IPS DF 6.9 (cell line): Measurements from ENCODE around the gene MROH2A.

ENCODE experiments used
- DNase-seq: peaks from one replicate; pipeline ENCODE4 v3.0.0-alpha.2; 2013; ENCODE audit warnings: low read depth, low spot score
- H3K27ac ChIP-seq: one replicate; pipeline ENCODE4 v1.5.1; 2013; ENCODE audit warnings: low read length, control low read depth
- H3K27me3 ChIP-seq: 2 replicates; pipeline ENCODE4 v1.6.1; 2013; ENCODE audit warnings: mild to moderate bottlenecking, low read length; ENCODE audit not compliant: control insufficient read depth, insufficient read depth
- H3K36me3 ChIP-seq: 2 replicates; pipeline ENCODE4 v1.6.1; 2013; ENCODE audit warnings: low read length; ENCODE audit not compliant: control insufficient read depth, insufficient read depth
- H3K4me1 ChIP-seq: 2 replicates; pipeline ENCODE4 v1.6.1; 2013; ENCODE audit warnings: low read length; ENCODE audit not compliant: control insufficient read depth, insufficient read depth
- H3K4me3 ChIP-seq: 2 replicates; pipeline ENCODE4 v1.5.1; 2013; ENCODE audit warnings: mild to moderate bottlenecking, low read length
- H3K9me3 ChIP-seq: 2 replicates; pipeline ENCODE4 v1.6.1; 2013; ENCODE audit warnings: low read length, inconsistent platforms; ENCODE audit not compliant: control insufficient read depth, insufficient read depth
- WGBS: extraction: QIAGEN DNeasy Blood & Tissue Kit; methylation state at CpG from one replicate; pipeline ENCODE4 v1.1.7; 2013; ENCODE audit warnings: mixed read lengths, missing lambda C conversion rate; ENCODE audit not compliant: insufficient read length, insufficient coverage; 5-methylcytosine and 5-hydroxymethylcytosine counted together

Gene MROH2A

DNA sequence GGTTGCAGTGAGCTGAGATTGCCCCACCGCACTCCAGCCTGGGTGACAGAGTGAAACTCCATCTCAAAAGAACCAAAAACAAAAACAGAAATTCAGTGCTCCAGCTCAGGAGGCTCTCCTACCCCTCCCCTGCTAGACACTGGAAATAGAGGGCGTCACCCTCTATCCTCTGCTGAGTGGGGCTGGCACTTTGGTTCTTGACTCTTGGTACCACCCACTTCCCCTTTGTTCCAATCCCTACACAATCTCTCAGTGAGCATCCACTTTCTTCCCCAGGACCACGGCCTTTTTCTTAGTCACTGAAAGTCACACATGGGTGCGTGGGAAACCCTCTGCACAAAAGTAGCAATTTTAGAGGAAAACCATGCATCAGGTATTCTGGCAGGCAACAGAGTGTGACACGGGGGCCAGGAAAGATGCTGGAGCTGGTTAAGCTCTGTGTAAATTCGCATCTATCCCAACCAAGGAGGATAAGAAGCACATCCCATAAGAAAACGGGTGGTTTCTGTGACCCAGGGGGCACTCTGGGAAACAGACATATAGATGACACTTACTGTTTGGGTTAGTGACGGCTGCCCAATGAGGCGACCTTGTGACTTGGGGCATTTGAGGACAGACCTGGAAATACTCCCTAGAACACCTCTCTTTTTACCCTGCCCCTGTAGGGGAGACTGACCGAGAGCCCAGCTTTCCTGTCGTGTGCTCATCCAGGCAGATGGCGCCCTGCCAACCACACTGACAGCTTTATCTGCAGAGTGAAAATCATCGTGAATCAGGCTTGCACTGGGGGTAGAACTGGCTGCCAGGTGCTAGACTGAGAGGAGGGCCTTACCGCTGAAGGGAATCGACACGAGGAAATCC lies 68.5 kb downstream of the MROH2A start:
- DNase-seq, result no peak
- peaks cover 66% of the 10 kb centered on the region for H3K36me3 ChIP-seq
- no peak overlapping the region for H3K4me3 ChIP-seq
- WGBS, result no CpG with 5 or more reads among the region's 16 CpGs
- no peaks in the 10 kb centered on the region for H3K4me1 ChIP-seq
- H3K27ac ChIP-seq, result no peak overlapping the region
- no peaks in the 10 kb centered on the region for H3K27me3 ChIP-seq
- no peaks in the 10 kb centered on the region for H3K9me3 ChIP-seq

DNA sequence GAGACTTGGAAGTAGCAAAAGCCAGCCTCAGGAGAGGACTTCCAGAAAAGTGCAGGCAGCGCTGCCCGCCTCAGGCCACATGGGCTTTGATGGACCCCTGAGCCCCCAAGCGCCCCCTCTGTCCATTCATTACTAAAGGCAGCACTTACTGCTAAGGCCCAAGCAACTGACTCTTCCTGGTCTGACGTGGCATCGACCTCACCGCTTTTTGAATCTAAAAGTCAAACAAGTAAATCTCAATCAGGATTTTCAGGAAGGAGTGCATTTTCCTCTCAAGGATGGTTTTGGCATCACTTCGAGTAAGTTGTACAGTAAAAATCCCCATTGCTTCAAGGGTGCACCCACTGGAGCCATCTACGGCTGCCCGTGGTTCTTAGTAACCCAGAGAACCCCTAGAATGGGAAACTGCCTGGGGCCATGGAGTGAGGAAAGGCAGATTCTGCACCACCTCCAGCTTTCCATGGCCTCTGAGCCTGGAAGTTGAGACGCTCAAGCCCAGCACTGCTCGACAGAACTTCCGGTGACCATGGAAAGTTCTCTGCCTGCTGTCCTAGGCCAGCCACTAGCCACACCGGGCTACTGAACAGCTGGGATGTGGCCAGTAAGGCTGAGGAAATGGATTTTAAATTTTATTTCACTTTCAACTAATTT lies 69.2 kb downstream of the MROH2A start:
- H3K27me3 ChIP-seq, result no peaks in the 10 kb centered on the region
- H3K9me3 ChIP-seq, result no peaks in the 10 kb centered on the region
- no peak overlapping the region for H3K4me3 ChIP-seq
- no peak for DNase-seq
- peaks cover 67% of the 10 kb centered on the region for H3K36me3 ChIP-seq
- no CpG with 5 or more reads among the region's 13 CpGs for WGBS
- no peak overlapping the region for H3K27ac ChIP-seq
- H3K4me1 ChIP-seq, result no peaks in the 10 kb centered on the region

DNA sequence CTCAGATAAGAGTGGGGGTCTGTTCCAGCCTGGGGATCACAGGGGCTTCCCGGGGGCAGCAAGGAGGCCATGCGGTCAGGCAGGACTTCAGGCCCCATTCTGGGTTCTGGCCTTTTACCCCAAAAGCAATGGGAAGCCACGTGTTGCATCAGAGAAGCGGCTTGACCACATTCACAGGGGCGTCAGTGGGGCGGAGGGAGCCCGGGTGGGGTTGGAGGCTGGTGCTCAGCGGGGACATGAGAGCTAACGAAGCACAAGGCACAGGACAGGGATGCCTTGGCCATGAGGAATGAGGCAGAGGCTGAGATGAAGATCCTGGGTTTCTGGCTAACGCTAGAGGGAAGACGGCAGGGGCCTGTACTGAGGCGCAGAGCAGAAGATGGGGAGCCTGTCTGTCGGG lies 70.1 kb downstream of the MROH2A start:
- Histone ChIP-seq H3K27me3 (no peaks in the 10 kb centered on the region), H3K36me3 (peaks cover 61% of the 10 kb centered on the region), H3K27ac (no peak overlapping the region), H3K4me1 (no peaks in the 10 kb centered on the region), H3K4me3 (no peak overlapping the region), H3K9me3 (no peaks in the 10 kb centered on the region)
- DNase-seq, result no peak
- no CpG with 5 or more reads among the region's 13 CpGs for WGBS

DNA sequence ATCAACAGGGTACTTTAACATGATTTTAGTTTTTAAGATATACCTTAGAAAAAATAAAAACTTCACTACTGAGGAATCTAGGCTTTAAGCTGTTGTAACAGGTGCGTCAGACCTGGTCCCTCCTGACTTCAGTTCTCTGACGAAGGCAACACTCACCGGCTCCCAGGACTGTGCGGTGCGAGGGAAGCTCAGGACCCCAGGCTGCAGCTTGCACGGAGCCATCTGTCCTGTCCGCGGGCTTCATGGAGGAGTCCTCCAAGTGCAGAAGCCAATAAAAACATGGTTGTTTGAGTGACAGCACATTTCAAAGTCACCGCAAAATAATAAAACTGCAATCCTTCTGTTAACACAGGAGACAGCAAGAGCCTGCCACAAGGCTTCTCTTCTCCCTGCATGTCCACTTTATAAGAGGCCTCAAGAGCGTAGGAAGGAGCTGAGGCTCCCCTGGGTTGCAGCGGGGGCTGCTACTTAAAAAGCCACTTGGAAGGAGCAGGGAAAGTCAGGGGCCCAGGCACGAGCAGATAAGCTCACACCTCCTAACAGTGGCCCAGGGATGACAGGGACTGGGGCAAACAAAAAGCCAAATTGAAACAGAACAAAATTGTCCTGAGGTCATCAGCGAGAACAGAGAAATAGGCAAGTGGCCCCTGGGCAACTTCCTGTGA lies 71.6 kb downstream of the MROH2A start:
- Histone ChIP-seq H3K9me3 (no peaks in the 10 kb centered on the region), H3K36me3 (peaks cover 47% of the 10 kb centered on the region), H3K4me1 (no peaks in the 10 kb centered on the region), H3K27ac (no peak overlapping the region), H3K4me3 (no peak overlapping the region), H3K27me3 (no peaks in the 10 kb centered on the region)
- WGBS, result no CpG with 5 or more reads among the region's 13 CpGs
- no peak for DNase-seq

DNA sequence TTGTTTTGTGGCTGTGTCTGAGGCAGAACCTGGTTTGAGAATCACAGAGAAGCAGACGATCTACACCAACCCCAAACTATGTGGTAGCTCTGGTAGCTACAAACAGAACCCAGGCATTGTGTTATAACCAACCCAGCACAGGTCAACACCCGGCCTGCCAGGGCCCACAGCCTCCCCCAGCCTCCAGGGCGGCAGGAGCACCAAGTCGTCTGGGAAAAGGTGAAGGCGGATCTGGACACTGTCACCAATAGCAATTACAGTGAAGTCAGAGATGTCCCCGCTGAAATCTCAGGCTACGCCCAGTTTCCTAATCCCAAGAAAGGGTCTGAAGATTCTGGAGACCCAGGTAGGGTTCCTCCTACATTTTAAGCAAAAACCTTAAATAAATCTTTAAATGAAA lies 72.6 kb downstream of the MROH2A start:
- WGBS, result no CpG with 5 or more reads among the region's 7 CpGs
- Histone ChIP-seq H3K27me3 (no peaks in the 10 kb centered on the region), H3K4me3 (no peak overlapping the region), H3K36me3 (peaks cover 45% of the 10 kb centered on the region), H3K4me1 (0 out of 2 replicates have a peak, but pooled peaks cover 2% of the 10 kb centered on the region), H3K27ac (no peak overlapping the region), H3K9me3 (no peaks in the 10 kb centered on the region)
- DNase-seq, result no peak

DNA sequence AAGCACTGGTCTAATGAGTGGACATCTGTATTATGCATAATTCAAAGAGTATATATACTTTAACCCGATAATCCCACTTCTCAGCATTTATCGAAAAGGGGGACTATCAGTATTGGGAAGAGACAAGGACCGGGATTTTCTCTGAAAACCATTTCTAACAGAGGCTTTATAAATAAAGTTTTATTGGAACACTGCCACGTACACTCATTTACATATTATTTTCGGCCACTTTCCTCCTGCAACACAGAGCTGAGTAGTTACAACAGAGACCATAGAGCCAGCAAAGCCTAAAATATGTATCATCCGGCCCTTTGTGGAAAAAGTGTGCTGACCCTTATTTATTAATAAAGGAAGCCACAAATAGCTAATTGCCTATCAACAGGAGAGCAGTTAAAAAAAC lies 73.0 kb downstream of the MROH2A start:
- no peaks in the 10 kb centered on the region for H3K9me3 ChIP-seq
- no peaks in the 10 kb centered on the region for H3K27me3 ChIP-seq
- no peak overlapping the region for H3K4me3 ChIP-seq
- peaks cover 45% of the 10 kb centered on the region for H3K36me3 ChIP-seq
- DNase-seq, result no peak
- 0 out of 2 replicates have a peak, but pooled peaks cover 2% of the 10 kb centered on the region for H3K4me1 ChIP-seq
- no CpG with 5 or more reads among the region's 6 CpGs for WGBS
- H3K27ac ChIP-seq, result no peak overlapping the region

DNA sequence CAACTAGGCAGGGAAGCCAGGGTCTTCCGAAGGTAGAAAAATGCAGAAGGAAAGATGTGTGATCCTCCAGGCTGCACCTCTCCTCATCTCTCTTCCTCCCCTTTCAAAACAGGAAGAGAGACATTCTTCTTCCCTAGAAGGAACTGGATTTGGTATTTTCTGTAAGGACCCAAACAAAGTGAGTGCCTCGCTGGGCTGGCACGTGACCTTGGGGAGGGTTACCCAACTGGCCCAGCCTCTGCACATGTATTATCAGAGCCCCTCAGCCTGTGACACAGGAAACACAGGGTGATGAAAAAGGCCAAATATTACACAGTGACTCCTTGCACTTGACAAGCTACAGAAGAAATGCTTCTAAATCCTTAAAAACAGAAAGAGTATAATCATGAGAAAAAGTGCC lies 73.9 kb downstream of the MROH2A start:
- WGBS, result no CpG with 5 or more reads among the region's 3 CpGs
- no peak overlapping the region for H3K4me3 ChIP-seq
- H3K4me1 ChIP-seq, result 0 out of 2 replicates have a peak, but pooled peaks cover 2% of the 10 kb centered on the region
- no peak for DNase-seq
- no peaks in the 10 kb centered on the region for H3K9me3 ChIP-seq
- H3K27ac ChIP-seq, result no peak overlapping the region
- H3K27me3 ChIP-seq, result no peaks in the 10 kb centered on the region
- H3K36me3 ChIP-seq, result peaks cover 39% of the 10 kb centered on the region

DNA sequence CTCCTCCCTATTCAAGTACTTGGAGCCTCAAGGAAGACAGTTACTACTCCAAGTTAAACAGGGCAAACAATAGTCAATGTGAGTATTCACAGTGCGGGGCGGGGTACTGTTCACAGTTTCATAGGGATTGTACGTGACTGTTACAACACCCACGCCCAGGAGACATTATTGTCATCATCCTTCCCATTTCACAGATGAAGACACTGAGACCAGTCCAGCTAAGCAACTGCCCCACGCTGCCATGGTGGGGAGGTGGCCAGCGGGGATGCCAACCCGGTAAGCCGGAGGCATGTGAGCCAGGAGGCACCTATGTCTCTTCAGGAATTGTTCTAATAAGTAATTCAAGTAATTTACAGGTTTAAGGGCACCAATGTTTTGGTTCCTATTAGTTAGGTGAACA lies 75.2 kb downstream of the MROH2A start:
- H3K36me3 ChIP-seq, result peaks cover 30% of the 10 kb centered on the region
- no CpG with 5 or more reads among the region's 8 CpGs for WGBS
- H3K27ac ChIP-seq, result no peak overlapping the region
- no peaks in the 10 kb centered on the region for H3K27me3 ChIP-seq
- no peak for DNase-seq
- no peaks in the 10 kb centered on the region for H3K9me3 ChIP-seq
- H3K4me3 ChIP-seq, result peak overlapping the region; percentile 85
- 0 out of 2 replicates have a peak, but pooled peaks cover 2% of the 10 kb centered on the region for H3K4me1 ChIP-seq

DNA sequence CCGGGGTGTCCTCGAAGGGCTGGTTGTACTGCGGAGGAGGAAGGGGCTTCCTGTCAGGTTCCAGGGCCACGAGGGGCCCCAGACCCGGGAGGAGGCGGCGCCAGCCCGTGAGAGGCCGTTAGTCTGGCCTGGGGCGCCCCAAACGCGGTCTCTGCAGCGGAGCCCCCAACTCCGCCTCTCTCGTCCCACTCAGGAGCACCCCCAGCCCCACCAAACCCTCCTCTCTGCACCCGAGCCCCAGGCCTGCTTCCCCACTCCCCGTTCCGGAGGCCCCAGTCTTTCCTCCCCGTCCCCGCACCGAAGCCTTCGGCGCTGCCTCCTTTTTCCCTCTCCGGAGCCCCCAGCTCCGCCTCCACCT lies 75.7 kb downstream of the MROH2A start:
- no peak for DNase-seq
- Histone ChIP-seq H3K9me3 (no peaks in the 10 kb centered on the region), H3K4me1 (0 out of 2 replicates have a peak, but pooled peaks cover 2% of the 10 kb centered on the region), H3K27ac (no peak overlapping the region), H3K27me3 (no peaks in the 10 kb centered on the region), H3K36me3 (peaks cover 25% of the 10 kb centered on the region), H3K4me3 (peak overlapping the region; percentile 85)
- no CpG with 5 or more reads among the region's 25 CpGs for WGBS

DNA sequence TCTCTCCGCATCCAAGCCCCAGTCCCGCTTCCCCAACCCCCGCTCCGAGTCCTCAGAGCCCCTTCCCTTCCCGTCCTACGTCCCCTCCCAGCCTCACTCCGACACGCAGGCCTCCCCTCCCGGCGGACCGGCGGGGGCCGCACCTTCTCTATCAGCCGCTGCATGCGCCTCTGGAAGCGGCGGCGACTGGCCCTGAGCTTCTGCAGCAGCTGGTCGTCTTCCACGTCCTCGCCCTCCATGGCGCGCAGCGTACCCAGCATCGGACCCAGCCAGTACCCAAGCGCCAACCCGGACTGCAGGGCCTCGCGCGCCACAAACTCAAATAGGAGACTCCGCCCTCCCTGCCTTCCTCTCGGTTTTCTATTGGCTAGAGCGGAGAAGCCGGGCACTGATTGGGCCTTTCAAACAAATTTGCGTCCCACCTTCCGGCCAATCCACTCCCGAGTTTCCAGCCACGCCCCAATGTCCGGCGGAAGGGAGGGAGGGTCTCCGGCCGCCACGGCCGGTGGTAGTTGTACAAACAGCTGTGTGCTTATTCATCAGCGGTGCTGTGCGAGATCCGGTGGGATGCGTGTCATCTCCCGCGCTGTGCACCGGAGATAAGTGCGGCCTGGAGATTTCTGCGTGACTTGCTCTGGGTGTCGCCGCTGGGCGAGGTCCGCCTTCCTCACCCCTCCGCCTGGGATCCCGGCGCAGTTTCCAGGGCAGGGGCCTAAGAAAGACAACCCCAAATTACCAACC lies 76.3 kb downstream of the MROH2A start, which contains the start of gene HJURP:
TSS of gene HJURP (minus strand) at position 295 of the 741 bp plus-strand sequence. CDS start at position 260, 35 bp downstream.
- H3K27ac ChIP-seq, result no peak within 1 kb of the TSS
- H3K9me3 ChIP-seq, result no peaks in the 10 kb centered on the region
- DNase-seq, result peak; percentile 90
- H3K4me1 ChIP-seq, result 0 out of 2 replicates have a peak, but pooled peaks cover 2% of the 10 kb centered on the region
- peak within 1 kb of the TSS; percentile 85 for H3K4me3 ChIP-seq
- WGBS, result no CpG with 5 or more reads among the region's 60 CpGs
- H3K27me3 ChIP-seq, result no peaks in the 10 kb centered on the region
- H3K36me3 ChIP-seq, result peaks cover 19% of the 10 kb centered on the region
